ENCODE results near the gene EIF1AX.
"Not testable (repeated sequence)": the region's sequence is repeated elsewhere in the genome, so short reads cannot be mapped to it uniquely, and the experiment has no call there.

GRCh38 chrX:20126833-20127232 lies 14.8 kb downstream of the EIF1AX start:
- not testable (repeated sequence) for TF ChIP-seq CTCF, POLR2AphosphoS5 (IDR thresholded peaks at IDR 0.05)

Measured in esophagus muscularis mucosa (tissue), 3 donors.